Keratinocyte (primary cell): ENCODE measurements around the gene FHAD1. TPM values are rescaled to one million over a fixed set of nuclear protein-coding genes. Genes with fewer than 3 reads are reported as not detected.

Experiments
- DNase-seq: peaks from one replicate; pipeline ENCODE4 v3.0.0-alpha.2; 2011; ENCODE audit warnings: low read depth, missing footprints, low spot score
- FAIRE-seq: peaks from 2 replicates; lab custom pipeline; 2011; peaks lifted over from hg19 to GRCh38; lab: Jason Lieb, UNC
- H2AFZ ChIP-seq: 2 replicates; pipeline ENCODE4 v1.6.0; 2012; ENCODE audit warnings: low read length, control low read depth, inconsistent platforms; ENCODE audit not compliant: control insufficient read depth
- H3K27ac ChIP-seq: 2 replicates; pipeline ENCODE4 v1.5.1; 2011; ENCODE audit warnings: low read length; ENCODE audit not compliant: control insufficient read depth, insufficient read depth
- H3K27me3 ChIP-seq: 3 replicates; pipeline ENCODE4 v1.6.0; 2011; ENCODE audit warnings: low read length; ENCODE audit not compliant: control insufficient read depth, insufficient read depth; ENCODE audit errors: extremely low read depth
- H3K36me3 ChIP-seq, 2 experiments: 2 replicates in 1 of 2; 3 replicates in 1 of 2; pipeline ENCODE4 v1.5.1; 2011; ENCODE audit warnings: low read length in 2 of 2, mild to moderate bottlenecking in 1 of 2; ENCODE audit not compliant: control insufficient read depth in 2 of 2, insufficient read depth in 2 of 2; ENCODE audit errors: extremely low read depth in 1 of 2
- H3K4me1 ChIP-seq: 3 replicates; pipeline ENCODE4 v1.5.1; 2011; ENCODE audit warnings: low read length; ENCODE audit not compliant: control insufficient read depth, insufficient read depth; ENCODE audit errors: extremely low read depth
- H3K4me2 ChIP-seq: 3 replicates; pipeline ENCODE4 v1.6.0; 2011; ENCODE audit warnings: low read depth, low read length; ENCODE audit not compliant: control insufficient read depth, insufficient read depth; ENCODE audit errors: extremely low read depth
- H3K4me3 ChIP-seq, 3 experiments: fragments of 200-600 bp in 1 of 3; sonication (generic) in 1 of 3; 2 replicates in 2 of 3; 3 replicates in 1 of 3; pipeline ENCODE4 v1.5.1; 2011 to 2016; ENCODE audit warnings: low read length in 3 of 3, mild to moderate bottlenecking in 3 of 3, control low read depth in 2 of 3, inconsistent platforms in 1 of 3, low read depth in 1 of 3, mixed read lengths in 1 of 3, mixed run types in 1 of 3, moderate library complexity in 1 of 3; ENCODE audit not compliant: control insufficient read depth in 2 of 3, insufficient read depth in 2 of 3; ENCODE audit errors: extremely low read depth in 1 of 3
- H3K79me2 ChIP-seq: 2 replicates; pipeline ENCODE4 v1.6.0; 2012; ENCODE audit warnings: low read length; ENCODE audit not compliant: control insufficient read depth, insufficient read depth
- H3K9ac ChIP-seq: 3 replicates; pipeline ENCODE4 v1.6.0; 2011; ENCODE audit warnings: low read length; ENCODE audit not compliant: control insufficient read depth, insufficient read depth; ENCODE audit errors: extremely low read depth
- H3K9me1 ChIP-seq: 3 replicates; pipeline ENCODE4 v1.6.0; 2011; ENCODE audit warnings: low read length; ENCODE audit not compliant: control insufficient read depth, insufficient read depth; ENCODE audit errors: extremely low read depth
- H3K9me3 ChIP-seq: 2 replicates; pipeline ENCODE4 v1.5.1; 2012; ENCODE audit warnings: low read depth, low read length; ENCODE audit not compliant: control insufficient read depth
- H4K20me1 ChIP-seq: 3 replicates; pipeline ENCODE4 v1.6.0; 2011; ENCODE audit warnings: low read length; ENCODE audit not compliant: control insufficient read depth, insufficient read depth; ENCODE audit errors: extremely low read depth
- EZH2 ChIP-seq: IDR thresholded peaks from one replicate; pipeline ENCODE4 v1.6.1; 2012; ENCODE audit warnings: inconsistent platforms, mild to moderate bottlenecking, low read length, moderate library complexity
- dilution Hi-C: fragments of 300-500 bp; cut with MboI; formaldehyde crosslinking; loops from one replicate; pipeline ENCODE4 v1.7.0; 2020; ENCODE audit warnings: low sequenced_read_pairs; ENCODE audit not compliant: extremely low pct_ligation_motif_present
- polyA plus RNA-seq, 5 experiments: library from polyadenylated mRNA; depleted of rRNA in 3 of 5; stranded (reverse) in 3 of 5; stranded (forward) in 1 of 5; unstranded in 1 of 5; fragments of >200 nt; gene quantifications; 1 replicate in 1 of 5; 2 replicates in 3 of 5; 3 replicates in 1 of 5; pipeline versions ENCODE4 v1.2.1 to v1.2.3, GENCODE V29; 2011 to 2012; ENCODE audit warnings: missing spikeins in 2 of 5, low read depth in 1 of 5, low replicate concordance in 1 of 5
- TF ChIP-seq, protein P1 (sequence below), 3 experiments: IDR thresholded peaks in 1 of 3; conservative IDR thresholded peaks in 1 of 3; optimal IDR thresholded peaks in 1 of 3; 2 replicates in 2 of 3; 3 replicates in 1 of 3; pipeline versions ENCODE3 to v1.5.1; 2011; ENCODE audit warnings: low read length in 3 of 3, mild to moderate bottlenecking in 3 of 3, moderate library complexity in 2 of 3, control low read depth in 1 of 3, inconsistent platforms in 1 of 3; ENCODE audit not compliant: insufficient read depth in 2 of 3; ENCODE audit errors: extremely low read depth in 1 of 3

Gene FHAD1
- polyA plus RNA-seq, 1 donor (not counting 4 experiments of a cell fraction or from before 2014, with no cell fraction given): 0.09 TPM

DNA sequence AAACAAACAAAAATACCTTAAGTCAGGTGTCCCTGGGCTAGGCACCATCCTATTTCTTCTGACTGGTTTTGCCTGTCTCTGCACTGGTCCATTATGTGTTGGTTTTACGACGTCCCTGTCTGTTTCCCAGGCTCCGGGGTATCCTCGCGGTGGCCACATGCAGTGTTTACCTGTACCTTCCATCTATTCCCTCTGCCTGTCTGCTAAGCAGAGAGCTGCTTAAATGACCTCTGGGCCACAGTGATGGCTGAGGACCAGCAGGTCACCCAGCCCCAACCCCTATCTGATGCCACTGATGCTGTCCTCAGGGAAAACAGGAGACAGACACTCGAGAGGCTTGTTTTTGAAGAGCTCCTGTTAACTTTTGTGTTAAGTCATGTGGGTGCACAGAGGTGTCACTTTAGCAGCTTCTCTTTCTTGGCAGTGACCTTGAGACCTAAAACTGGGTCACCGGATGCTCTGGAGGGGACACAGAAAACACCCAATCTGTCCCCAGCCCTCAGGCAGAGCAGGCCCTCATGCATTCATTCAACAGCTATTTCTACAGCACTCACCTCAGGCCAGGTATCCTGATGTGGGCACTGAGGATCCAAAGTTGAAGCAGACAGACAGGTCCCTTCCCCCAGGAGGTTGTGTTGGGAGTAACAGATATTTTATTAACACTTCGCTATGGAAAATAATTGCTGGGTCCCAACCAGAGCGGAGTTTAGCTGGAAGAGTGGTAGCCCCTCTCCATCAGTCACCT lies 158.3 kb downstream of the FHAD1 start:
- Histone ChIP-seq H3K79me2 (peaks cover 5% of the 10 kb centered on the region), H3K27me3 (no peaks in the 10 kb centered on the region), H3K9me3 (no peaks in the 10 kb centered on the region), H3K4me2 (no peak overlapping the region), H3K4me1 (peaks cover 25% of the 10 kb centered on the region), H3K9ac (no peak overlapping the region), H3K36me3 (no peaks in the 10 kb centered on the region), H4K20me1 (no peaks in the 10 kb centered on the region), H3K9me1 (no peaks in the 10 kb centered on the region), H2AFZ (no peak overlapping the region), H3K27ac (no peak overlapping the region), H3K4me3 (no peak overlapping the region)
- TF ChIP-seq, protein P1, sequence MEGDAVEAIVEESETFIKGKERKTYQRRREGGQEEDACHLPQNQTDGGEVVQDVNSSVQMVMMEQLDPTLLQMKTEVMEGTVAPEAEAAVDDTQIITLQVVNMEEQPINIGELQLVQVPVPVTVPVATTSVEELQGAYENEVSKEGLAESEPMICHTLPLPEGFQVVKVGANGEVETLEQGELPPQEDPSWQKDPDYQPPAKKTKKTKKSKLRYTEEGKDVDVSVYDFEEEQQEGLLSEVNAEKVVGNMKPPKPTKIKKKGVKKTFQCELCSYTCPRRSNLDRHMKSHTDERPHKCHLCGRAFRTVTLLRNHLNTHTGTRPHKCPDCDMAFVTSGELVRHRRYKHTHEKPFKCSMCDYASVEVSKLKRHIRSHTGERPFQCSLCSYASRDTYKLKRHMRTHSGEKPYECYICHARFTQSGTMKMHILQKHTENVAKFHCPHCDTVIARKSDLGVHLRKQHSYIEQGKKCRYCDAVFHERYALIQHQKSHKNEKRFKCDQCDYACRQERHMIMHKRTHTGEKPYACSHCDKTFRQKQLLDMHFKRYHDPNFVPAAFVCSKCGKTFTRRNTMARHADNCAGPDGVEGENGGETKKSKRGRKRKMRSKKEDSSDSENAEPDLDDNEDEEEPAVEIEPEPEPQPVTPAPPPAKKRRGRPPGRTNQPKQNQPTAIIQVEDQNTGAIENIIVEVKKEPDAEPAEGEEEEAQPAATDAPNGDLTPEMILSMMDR (optimal IDR thresholded peaks at IDR 0.05 in 1 of 3, IDR thresholded peaks at IDR 0.05 in 1 of 3, conservative IDR thresholded peaks at IDR 0.05 in 1 of 3; ENCODE audit: extremely low read depth in 1 of 3, insufficient read depth in 2 of 3, low read length in 3 of 3): no peak
- DNase-seq: no peak
- FAIRE-seq: no peak
- dilution Hi-C loops: no loop called here

DNA sequence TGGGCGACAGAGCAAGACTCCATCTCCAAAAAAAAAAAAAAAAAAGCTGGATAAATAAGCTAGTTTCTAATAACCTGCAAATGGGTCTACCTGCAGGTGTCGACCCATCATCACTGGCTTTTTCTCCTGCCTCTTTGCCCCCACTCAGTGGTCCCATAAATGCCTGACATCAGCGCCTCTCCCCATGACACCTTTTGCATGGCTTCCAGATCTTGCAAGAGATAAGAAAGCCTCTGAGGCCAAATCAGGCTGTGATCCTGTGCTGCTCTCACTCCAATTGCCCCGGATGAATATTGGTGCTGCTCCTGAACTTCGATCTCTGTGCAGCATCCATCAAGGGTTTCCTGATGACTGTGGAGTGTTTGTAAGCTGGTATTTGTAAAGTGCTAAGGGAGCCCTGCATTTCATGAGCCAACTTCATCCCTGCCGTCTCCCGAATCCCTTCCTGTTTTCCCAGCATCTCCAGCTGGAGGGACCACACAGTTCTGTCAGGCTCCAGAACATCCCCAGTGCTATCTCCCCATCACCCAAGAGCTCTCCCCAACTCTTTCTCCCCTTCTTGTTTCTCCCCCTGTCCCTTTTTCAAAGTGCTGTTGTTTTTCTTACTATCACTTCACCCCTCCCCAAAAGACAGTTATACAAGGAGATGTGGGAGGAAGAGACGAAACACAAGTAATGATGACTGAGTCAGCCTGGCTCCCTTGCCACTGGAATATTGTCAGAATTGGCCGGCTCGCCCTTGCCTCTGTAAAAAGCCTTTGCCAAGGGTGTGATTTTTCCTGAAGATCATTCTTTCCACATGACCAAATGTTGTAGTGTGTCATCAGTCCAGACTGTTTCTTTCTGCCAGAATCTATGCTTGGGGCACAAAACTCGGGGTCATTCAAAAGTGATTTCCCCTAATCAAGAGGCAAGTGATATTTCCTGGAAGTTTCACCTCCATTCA lies 159.9 kb downstream of the FHAD1 start:
- peaks cover 4% of the 10 kb centered on the region for H4K20me1 ChIP-seq
- peak; percentile 53 for FAIRE-seq
- peaks cover 20% of the 10 kb centered on the region for H3K4me1 ChIP-seq
- peaks cover 21% of the 10 kb centered on the region for H3K79me2 ChIP-seq
- H3K9me1 ChIP-seq: no peaks in the 10 kb centered on the region
- H3K4me2 ChIP-seq: peak overlapping the region; percentile 17
- H3K4me3 ChIP-seq: no peak overlapping the region
- dilution Hi-C loops: no loop called here
- H3K27ac ChIP-seq: no peak overlapping the region
- no peaks in the 10 kb centered on the region for H3K27me3 ChIP-seq
- TF ChIP-seq, protein P1 (optimal IDR thresholded peaks at IDR 0.05 in 1 of 3, IDR thresholded peaks at IDR 0.05 in 1 of 3, conservative IDR thresholded peaks at IDR 0.05 in 1 of 3; ENCODE audit: extremely low read depth in 1 of 3, insufficient read depth in 2 of 3, low read length in 3 of 3): no peak
- no peak for TF ChIP-seq EZH2
- DNase-seq: no peak
- no peak overlapping the region for H2AFZ ChIP-seq
- no peak overlapping the region for H3K9ac ChIP-seq
- no peaks in the 10 kb centered on the region for H3K9me3 ChIP-seq
- H3K36me3 ChIP-seq: no peaks in the 10 kb centered on the region
